OCI-LY7 (cell line): Measurements from ENCODE around the gene TRAF1. TPM values are rescaled to one million over a fixed set of nuclear protein-coding genes. Genes with fewer than 3 reads are reported as not detected.

Experiments
- BruUV-seq: library from RNA; stranded (reverse); fragments of 400-500 nt; replicated peaks from 2 replicates; lab custom pipeline; 2021; lab: Mats Ljungman, UMichigan
- CTCF ChIA-PET: fragments of 300-600 bp; sonication (Branson Sonifier 250); formaldehyde crosslinking; loops from one replicate; lab custom pipeline; 2022; ENCODE audit warnings: antibody characterized with exemption; ENCODE audit not compliant: unreplicated experiment; lab: Charles Lee
- POLR2A ChIA-PET: fragments of 300-600 bp; sonication (Branson Sonifier 250); formaldehyde crosslinking; loops from one replicate; lab custom pipeline; 2022; ENCODE audit warnings: antibody characterized with exemption; lab: Charles Lee
- DNase-seq: peaks from one replicate; pipeline ENCODE4 v3.0.0-alpha.2; 2015; ENCODE audit warnings: low spot score
- H2AFZ ChIP-seq: fragments of 200-600 bp; sonication (generic), shearing (Covaris generic); 2 replicates; pipeline ENCODE4 v1.6.1; 2014; ENCODE audit warnings: mild to moderate bottlenecking, antibody characterized with exemption, low read length, moderate library complexity
- H3K27ac ChIP-seq: fragments of 200-600 bp; sonication (generic); 2 replicates; pipeline ENCODE4 v1.5.1; 2014; ENCODE audit warnings: mixed run types, low read depth, mild to moderate bottlenecking, moderate library complexity, low read length, inconsistent platforms; ENCODE audit not compliant: poor library complexity, severe bottlenecking
- H3K36me3 ChIP-seq: fragments of 200-600 bp; sonication (generic); 2 replicates; pipeline ENCODE4 v1.6.1; 2014; ENCODE audit warnings: mild to moderate bottlenecking, antibody characterized with exemption, low read length, moderate library complexity, mixed read lengths; ENCODE audit not compliant: insufficient read depth
- H3K4me1 ChIP-seq: fragments of 200-600 bp; sonication (generic); 2 replicates; pipeline ENCODE4 v1.5.1; 2014; ENCODE audit warnings: mild to moderate bottlenecking, low read length; ENCODE audit not compliant: insufficient read depth, poor library complexity, severe bottlenecking
- H3K4me2 ChIP-seq: fragments of 200-600 bp; sonication (generic); 2 replicates; pipeline ENCODE4 v1.6.1; 2014; ENCODE audit warnings: mild to moderate bottlenecking, low read length
- H3K4me3 ChIP-seq: fragments of 200-600 bp; sonication (generic); 2 replicates; pipeline ENCODE4 v1.5.1; 2014; ENCODE audit warnings: mild to moderate bottlenecking, low read depth, low read length; ENCODE audit not compliant: poor library complexity, severe bottlenecking
- H3K79me2 ChIP-seq: fragments of 200-600 bp; sonication (generic); 2 replicates; pipeline ENCODE4 v1.6.1; 2016; ENCODE audit warnings: low read depth, mild to moderate bottlenecking, low read length, moderate library complexity, mixed read lengths; ENCODE audit not compliant: insufficient read depth
- H3K9me2 ChIP-seq: fragments of 200-600 bp; sonication (generic); 2 replicates; pipeline ENCODE4 v1.6.1; 2016; ENCODE audit warnings: mild to moderate bottlenecking, low read length, mixed read lengths; ENCODE audit not compliant: insufficient read depth
- H3K9me3 ChIP-seq: fragments of 200-600 bp; sonication (generic); 2 replicates; pipeline ENCODE4 v1.6.1; 2014; ENCODE audit warnings: mild to moderate bottlenecking, mixed run types, low read length, mixed read lengths
- H4K20me1 ChIP-seq: fragments of 200-600 bp; sonication (generic); 2 replicates; pipeline ENCODE4 v1.6.1; 2014; ENCODE audit warnings: mild to moderate bottlenecking, antibody characterized with exemption, low read length, moderate library complexity, mixed read lengths; ENCODE audit not compliant: insufficient read depth
- CTCF ChIP-seq: fragments of 200-600 bp; sonication (generic); conservative IDR thresholded peaks from 2 replicates; pipeline ENCODE4 v1.5.1; 2014; ENCODE audit warnings: mild to moderate bottlenecking, antibody characterized with exemption, low read length, moderate library complexity, mixed read lengths
- EZH2phosphoT487 ChIP-seq: fragments of 200-600 bp; sonication (generic); IDR thresholded peaks from 2 replicates; pipeline ENCODE4 v1.6.1; 2018; ENCODE audit warnings: low read depth, borderline replicate concordance, mild to moderate bottlenecking, mixed run types, antibody characterized with exemption, low read length, moderate library complexity, mixed read lengths
- intact Hi-C: fragments of 100-400 bp; cut with micrococcal nuclease; formaldehyde crosslinking; loops from one replicate; pipeline ENCODE4 v1.10.0; 2022; ENCODE audit not compliant: unreplicated experiment
- total RNA-seq, 2 experiments: library from RNA; depleted of rRNA in 1 of 2; stranded (reverse); fragments of >200 nt in 1 of 2; shearing (Covaris generic) in 1 of 2; gene quantifications; 2 replicates each; pipeline ENCODE4 v1.2.3, GENCODE V29; 2014 to 2022

TRAF1 gene
- total RNA-seq, 2 experiments from 2014 or later = 24.2 to 50.5 TPM

GRCh38 chr9:120878188-120879130 lies 48.1 kb downstream of the TRAF1 start:
- intact Hi-C loops = loop anchor here (1.0 to 5.0 kb wide), 4 partner anchors 24 to 324 kb away; partner anchors contain the start of gene RAB14
- peaks cover 32% of the 10 kb centered on the region; the same call in 1 of the 2 replicates for H3K79me2 ChIP-seq
- H4K20me1 ChIP-seq = no peaks in the 10 kb centered on the region
- DNase-seq = peak; percentile 58
- H3K27ac ChIP-seq = peak overlapping the region; percentile 87
- no peaks in the 10 kb centered on the region for H3K9me2 ChIP-seq
- BruUV-seq = no TSS peak
- peaks cover 31% of the 10 kb centered on the region for H3K36me3 ChIP-seq
- H3K4me1 ChIP-seq = peaks cover 85% of the 10 kb centered on the region
- ChIA-PET POLR2A (interaction anchor here (0.7 to 4.6 kb wide), 8 partner anchors 8 to 194 kb away, joined by 3 to 50 read pairs (median 5); no protein-coding TSS in a partner anchor), CTCF (interaction anchor here (1.0 kb wide), 1 partner anchor 34 kb away, joined by 3 read pairs; no protein-coding TSS in a partner anchor)
- H3K9me3 ChIP-seq = no peaks in the 10 kb centered on the region
- peak overlapping the region; percentile 68 for H3K4me3 ChIP-seq
- TF ChIP-seq EZH2phosphoT487 (no peak), CTCF (no peak)
- H3K4me2 ChIP-seq = peak overlapping the region; percentile 82
- no peak overlapping the region; the same call in 1 of the 2 replicates for H2AFZ ChIP-seq

GRCh38 chr9:120877276-120878034 lies 49.1 kb downstream of the TRAF1 start:
- intact Hi-C loops = loop anchor here (1.0 to 5.0 kb wide), 5 partner anchors 25 to 325 kb away; partner anchors contain the start of gene RAB14
- H3K4me3 ChIP-seq = peak overlapping the region; percentile 68
- peak; percentile 90 for DNase-seq
- peaks cover 82% of the 10 kb centered on the region for H3K4me1 ChIP-seq
- no peaks in the 10 kb centered on the region for H4K20me1 ChIP-seq
- ChIA-PET POLR2A (interaction anchor here (0.7 to 4.6 kb wide), 6 partner anchors 9 to 195 kb away, joined by 3 to 50 read pairs (median 5); no protein-coding TSS in a partner anchor), CTCF (interaction anchor here (1.0 kb wide), 1 partner anchor 35 kb away, joined by 3 read pairs; no protein-coding TSS in a partner anchor)
- peak overlapping the region; percentile 87 for H3K27ac ChIP-seq
- H2AFZ ChIP-seq = no peak overlapping the region
- TF ChIP-seq CTCF (no peak), EZH2phosphoT487 (no peak)
- no peaks in the 10 kb centered on the region for H3K9me2 ChIP-seq
- H3K4me2 ChIP-seq = peak overlapping the region; percentile 82
- TSS peak; percentile 88 for BruUV-seq
- H3K9me3 ChIP-seq = no peaks in the 10 kb centered on the region
- peaks cover 41% of the 10 kb centered on the region for H3K36me3 ChIP-seq
- peaks cover 32% of the 10 kb centered on the region; the same call in 1 of the 2 replicates for H3K79me2 ChIP-seq
